ENCODE measurements around the gene FAM76A.

The FAM76A gene

GRCh38 chr1:27719286-27720251, 6.2 kb upstream of the FAM76A start:
- Histone ChIP-seq H3K4me3 (IDR thresholded peaks at IDR 0.05; ENCODE audit: insufficient read depth, low read depth, low read length) (no peak overlapping the region), H3K4me1 (ENCODE audit: low read depth, poor library complexity, severe bottlenecking) (peaks cover 8% of the 10 kb centered on the region), H4K20me1 (ENCODE audit: insufficient read depth) (no peaks in the 10 kb centered on the region), H3K27ac (no peak overlapping the region), H3K27me3 (ENCODE audit: insufficient read depth, low read depth) (no peaks in the 10 kb centered on the region), H3K9ac (no peak overlapping the region), H2AFZ (ENCODE audit: low read depth) (no peak overlapping the region), H3K79me2 (ENCODE audit: insufficient read depth, low read depth) (no peaks in the 10 kb centered on the region), H3K4me2 (no peak overlapping the region), H3K36me3 (ENCODE audit: insufficient read depth) (no peaks in the 10 kb centered on the region)
- peak; percentile 54 for TF ChIP-seq CTCF (conservative IDR thresholded peaks at IDR 0.05; ENCODE audit: low read depth, low read length)

DNA sequence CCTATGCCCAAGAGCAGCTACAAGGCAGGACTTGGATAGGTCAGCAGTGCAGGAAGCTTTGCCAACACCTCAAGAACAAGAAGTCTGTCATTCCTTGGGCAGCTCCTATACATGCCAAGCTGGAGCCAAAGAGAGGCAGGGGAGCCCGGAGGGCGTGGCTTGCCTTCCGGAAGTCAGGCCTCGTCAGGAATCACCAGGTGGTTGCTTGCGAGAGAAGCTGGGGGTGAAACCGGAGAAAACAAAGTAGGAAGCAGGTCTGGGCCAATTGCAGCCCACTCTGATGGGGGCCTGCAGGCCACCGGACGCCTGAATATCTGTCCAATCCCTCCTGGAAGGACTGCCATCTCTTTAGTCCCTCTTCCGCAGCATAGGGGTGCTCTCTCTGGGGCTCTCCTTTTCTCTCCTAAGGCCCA, 794 bp upstream of the FAM76A start:
- Histone ChIP-seq H3K36me3 (ENCODE audit: insufficient read depth) (no peaks in the 10 kb centered on the region), H3K79me2 (ENCODE audit: insufficient read depth, low read depth) (no peaks in the 10 kb centered on the region), H3K4me2 (peak overlapping the region; percentile 84), H3K4me1 (ENCODE audit: low read depth, poor library complexity, severe bottlenecking) (peaks cover 20% of the 10 kb centered on the region), H2AFZ (ENCODE audit: low read depth) (peak overlapping the region; percentile 84), H3K9ac (peak overlapping the region; percentile 92), H3K27ac (peak overlapping the region; percentile 95), H4K20me1 (ENCODE audit: insufficient read depth) (no peaks in the 10 kb centered on the region), H3K4me3 (IDR thresholded peaks at IDR 0.05; ENCODE audit: insufficient read depth, low read depth, low read length) (no peak overlapping the region), H3K27me3 (ENCODE audit: insufficient read depth, low read depth) (no peaks in the 10 kb centered on the region)
- no peak for TF ChIP-seq CTCF (conservative IDR thresholded peaks at IDR 0.05; ENCODE audit: low read depth, low read length)

GRCh38 chr1:27726173-27727044, 648 bp downstream of the FAM76A start:
- Histone ChIP-seq H3K4me2 (peak overlapping the region; percentile 99), H2AFZ (ENCODE audit: low read depth) (peak overlapping the region; percentile 79), H3K4me3 (IDR thresholded peaks at IDR 0.05; ENCODE audit: insufficient read depth, low read depth, low read length) (peak overlapping the region; percentile 58), H3K79me2 (ENCODE audit: insufficient read depth, low read depth) (no peaks in the 10 kb centered on the region), H3K4me1 (ENCODE audit: low read depth, poor library complexity, severe bottlenecking) (peaks cover 20% of the 10 kb centered on the region), H3K36me3 (ENCODE audit: insufficient read depth) (no peaks in the 10 kb centered on the region), H4K20me1 (ENCODE audit: insufficient read depth) (no peaks in the 10 kb centered on the region), H3K27ac (peak overlapping the region; percentile 95), H3K9ac (peak overlapping the region; percentile 84), H3K27me3 (ENCODE audit: insufficient read depth, low read depth) (no peaks in the 10 kb centered on the region)
- no peak for TF ChIP-seq CTCF (conservative IDR thresholded peaks at IDR 0.05; ENCODE audit: low read depth, low read length)

DNA sequence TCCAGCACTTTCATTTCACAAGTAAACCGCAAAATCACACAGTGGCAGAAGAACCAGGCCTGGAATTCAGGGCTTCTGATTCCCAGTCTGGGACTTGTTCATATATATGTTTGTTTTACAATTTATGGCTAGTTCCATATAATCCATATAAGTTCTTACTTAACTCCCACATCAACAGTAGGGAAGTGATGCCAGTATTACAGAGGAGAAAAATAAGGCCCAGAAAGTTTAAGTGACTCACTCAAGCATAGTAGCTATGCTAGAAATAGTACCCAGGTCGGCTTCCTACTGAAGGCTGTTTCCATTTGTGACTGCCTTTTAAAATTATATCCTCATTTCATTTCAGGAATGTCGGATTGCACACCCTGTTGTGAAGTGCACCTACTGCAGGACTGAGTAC, 1.4 kb downstream of the FAM76A start:
- H3K79me2 ChIP-seq (ENCODE audit: insufficient read depth, low read depth), result no peaks in the 10 kb centered on the region
- H3K4me3 ChIP-seq (IDR thresholded peaks at IDR 0.05; ENCODE audit: insufficient read depth, low read depth, low read length), result no peak overlapping the region
- H2AFZ ChIP-seq (ENCODE audit: low read depth), result 0 out of 2 replicates have a peak overlapping the region, but pooled peaks have one; percentile 79
- H3K27ac ChIP-seq, result 0 out of 2 replicates have a peak overlapping the region, but pooled peaks have one; percentile 95
- H3K36me3 ChIP-seq (ENCODE audit: insufficient read depth), result no peaks in the 10 kb centered on the region
- no peak for TF ChIP-seq CTCF (conservative IDR thresholded peaks at IDR 0.05; ENCODE audit: low read depth, low read length)
- no peaks in the 10 kb centered on the region for H3K27me3 ChIP-seq (ENCODE audit: insufficient read depth, low read depth)
- H3K4me1 ChIP-seq (ENCODE audit: low read depth, poor library complexity, severe bottlenecking), result peaks cover 20% of the 10 kb centered on the region
- no peaks in the 10 kb centered on the region for H4K20me1 ChIP-seq (ENCODE audit: insufficient read depth)
- H3K9ac ChIP-seq, result peak overlapping the region; percentile 22; the same call in 1 of the 2 replicates
- peak overlapping the region; percentile 99 for H3K4me2 ChIP-seq
